Panc1 (cell line): Measurements from ENCODE around the gene TGM3.

ENCODE experiments used
- POLR2AphosphoS5 ChIP-seq: IDR thresholded peaks from 2 replicates; pipeline ENCODE4 v1.6.1; 2012; ENCODE audit warnings: mild to moderate bottlenecking, low read depth, low read length, moderate library complexity
- REST ChIP-seq, 2 experiments: IDR thresholded peaks; 2 replicates each; pipeline ENCODE4 v1.6.1; 2011 to 2012; ENCODE audit warnings: low read depth in 2 of 2, control low read depth in 1 of 2, low read length in 1 of 2, mild to moderate bottlenecking in 1 of 2, moderate library complexity in 1 of 2; ENCODE audit not compliant: insufficient read depth in 1 of 2
- SIN3A ChIP-seq: IDR thresholded peaks from 2 replicates; pipeline ENCODE4 v1.6.1; 2012; ENCODE audit warnings: low read depth, mild to moderate bottlenecking, low read length, moderate library complexity, borderline replicate concordance; ENCODE audit not compliant: insufficient read depth
- TCF7L2 ChIP-seq: IDR thresholded peaks from 2 replicates; pipeline ENCODE4 v1.6.1; 2011; ENCODE audit warnings: mild to moderate bottlenecking, low read depth, low read length, inconsistent platforms
- TF ChIP-seq, protein P1 (sequence below): fragments of 450-650 bp; IDR thresholded peaks from 2 replicates; pipeline ENCODE4 v1.5.1; 2017; ENCODE audit warnings: mild to moderate bottlenecking

- no peak for TF ChIP-seq REST (IDR thresholded peaks at IDR 0.05; ENCODE audit: insufficient read depth in 1 of 2, low read depth in 2 of 2, low read length in 1 of 2)
- TF ChIP-seq, protein P1, sequence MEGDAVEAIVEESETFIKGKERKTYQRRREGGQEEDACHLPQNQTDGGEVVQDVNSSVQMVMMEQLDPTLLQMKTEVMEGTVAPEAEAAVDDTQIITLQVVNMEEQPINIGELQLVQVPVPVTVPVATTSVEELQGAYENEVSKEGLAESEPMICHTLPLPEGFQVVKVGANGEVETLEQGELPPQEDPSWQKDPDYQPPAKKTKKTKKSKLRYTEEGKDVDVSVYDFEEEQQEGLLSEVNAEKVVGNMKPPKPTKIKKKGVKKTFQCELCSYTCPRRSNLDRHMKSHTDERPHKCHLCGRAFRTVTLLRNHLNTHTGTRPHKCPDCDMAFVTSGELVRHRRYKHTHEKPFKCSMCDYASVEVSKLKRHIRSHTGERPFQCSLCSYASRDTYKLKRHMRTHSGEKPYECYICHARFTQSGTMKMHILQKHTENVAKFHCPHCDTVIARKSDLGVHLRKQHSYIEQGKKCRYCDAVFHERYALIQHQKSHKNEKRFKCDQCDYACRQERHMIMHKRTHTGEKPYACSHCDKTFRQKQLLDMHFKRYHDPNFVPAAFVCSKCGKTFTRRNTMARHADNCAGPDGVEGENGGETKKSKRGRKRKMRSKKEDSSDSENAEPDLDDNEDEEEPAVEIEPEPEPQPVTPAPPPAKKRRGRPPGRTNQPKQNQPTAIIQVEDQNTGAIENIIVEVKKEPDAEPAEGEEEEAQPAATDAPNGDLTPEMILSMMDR = no peak
- no peak for TF ChIP-seq POLR2AphosphoS5
- no peak for TF ChIP-seq TCF7L2
- TF ChIP-seq SIN3A = no peak
These were observed 78.7 kb downstream of the TGM3 start for GRCh38 chr20:2374346-2375125.
